SU-DHL-6 (cell line): ENCODE measurements around the gene PELI1.

Experiments used
- H2AFZ ChIP-seq: fragments of 200-600 bp; sonication (generic); 2 replicates; pipeline ENCODE4 v1.6.1; 2014; ENCODE audit warnings: low read depth, mild to moderate bottlenecking, moderate library complexity, mixed read lengths, antibody characterized with exemption, low read length; ENCODE audit not compliant: severe bottlenecking
- H3F3A ChIP-seq: fragments of 200-600 bp; shearing (Covaris generic); 2 replicates; pipeline ENCODE4 v1.6.0; 2016; ENCODE audit warnings: antibody characterized with exemption, mild to moderate bottlenecking; ENCODE audit not compliant: insufficient read depth
- H3K27ac ChIP-seq: fragments of 200-600 bp; sonication (generic); 2 replicates; pipeline ENCODE4 v1.5.1; 2016; ENCODE audit warnings: low read depth, mild to moderate bottlenecking, low read length, moderate library complexity, mixed read lengths
- H3K27me3 ChIP-seq: fragments of 200-600 bp; sonication (generic), shearing (Covaris generic); 2 replicates; pipeline ENCODE4 v1.6.0; 2014; ENCODE audit warnings: mild to moderate bottlenecking, low read length
- H3K36me3 ChIP-seq: fragments of 200-600 bp; sonication (generic); 2 replicates; pipeline ENCODE4 v1.6.1; 2014; ENCODE audit warnings: mild to moderate bottlenecking, low read length, mixed read lengths
- H3K4me2 ChIP-seq: fragments of 300-600, 200-600 bp; shearing (Covaris generic), sonication (generic); 2 replicates; pipeline ENCODE4 v1.6.0; 2014; ENCODE audit warnings: low read length, low read depth, mild to moderate bottlenecking; ENCODE audit not compliant: poor library complexity, severe bottlenecking
- H3K4me3 ChIP-seq: fragments of 200-600 bp; sonication (generic); 2 replicates; pipeline ENCODE4 v1.5.1; 2014; ENCODE audit warnings: antibody characterized with exemption, low read length, mild to moderate bottlenecking, mixed read lengths; ENCODE audit not compliant: insufficient read depth, poor library complexity, severe bottlenecking
- H3K79me2 ChIP-seq: fragments of 200-600 bp; sonication (generic); 2 replicates; pipeline ENCODE4 v1.6.1; 2014; ENCODE audit warnings: mild to moderate bottlenecking, low read length, moderate library complexity; ENCODE audit not compliant: insufficient read depth
- H3K9ac ChIP-seq: fragments of 200-600 bp; sonication (generic); 2 replicates; pipeline ENCODE4 v1.7.0; 2014; ENCODE audit warnings: mild to moderate bottlenecking, low read length
- H3K9me2 ChIP-seq: fragments of 200-600 bp; sonication (generic); replicated peaks from 2 replicates; pipeline ENCODE4 v1.6.1; 2014; ENCODE audit warnings: low read length; ENCODE audit not compliant: insufficient read depth
- H3K9me3 ChIP-seq: fragments of 200-600 bp; sonication (generic); 2 replicates; pipeline ENCODE4 v1.6.1; 2014; ENCODE audit warnings: low read length, mixed read lengths; ENCODE audit not compliant: insufficient read depth
- H4K20me1 ChIP-seq: fragments of 200-600 bp; sonication (generic); 2 replicates; pipeline ENCODE4 v1.6.1; 2014; ENCODE audit warnings: low read depth, mild to moderate bottlenecking, antibody characterized with exemption, low read length, moderate library complexity, mixed read lengths
- CTCF ChIP-seq: fragments of 200-600 bp; sonication (generic); IDR thresholded peaks from one replicate; pipeline ENCODE4 v1.5.1; 2017; ENCODE audit warnings: antibody characterized with exemption, mild to moderate bottlenecking, low read length, moderate library complexity; ENCODE audit not compliant: insufficient read depth, poor library complexity, severe bottlenecking
- EZH2phosphoT487 ChIP-seq: fragments of 200-600 bp; sonication (generic), shearing (Covaris generic); conservative IDR thresholded peaks from 2 replicates; pipeline ENCODE4 v1.6.1; 2018; ENCODE audit warnings: mild to moderate bottlenecking, antibody characterized with exemption, low read length, moderate library complexity, mixed read lengths

PELI1 gene

GRCh38 chr2:64054161-64054915, 89.9 kb downstream of the PELI1 start:
- Histone ChIP-seq H3K4me3 (no peak overlapping the region), H3F3A (peaks cover 34% of the 10 kb centered on the region; the same call in 1 of the 2 replicates), H3K36me3 (no peaks in the 10 kb centered on the region), H3K27ac (peak overlapping the region; percentile 85), H3K4me2 (peak overlapping the region; percentile 57), H4K20me1 (no peaks in the 10 kb centered on the region), H3K9me3 (no peaks in the 10 kb centered on the region), H3K9ac (peak overlapping the region; percentile 43), H3K79me2 (no peaks in the 10 kb centered on the region; the same call in 1 of the 2 replicates), H3K9me2 (no peaks in the 10 kb centered on the region), H3K27me3 (no peaks in the 10 kb centered on the region), H2AFZ (no peak overlapping the region)
- TF ChIP-seq CTCF, result no peak
- TF ChIP-seq EZH2phosphoT487, result no peak

- Histone ChIP-seq H3K79me2 (no peaks in the 10 kb centered on the region; the same call in 1 of the 2 replicates), H3F3A (peaks cover 28% of the 10 kb centered on the region; the same call in 1 of the 2 replicates), H2AFZ (peak overlapping the region; percentile 0), H3K4me3 (no peak overlapping the region), H3K9me2 (no peaks in the 10 kb centered on the region), H3K27me3 (no peaks in the 10 kb centered on the region), H3K9ac (peak overlapping the region; percentile 23), H3K36me3 (no peaks in the 10 kb centered on the region), H3K4me2 (peak overlapping the region; percentile 57), H3K9me3 (no peaks in the 10 kb centered on the region), H3K27ac (peak overlapping the region; percentile 85), H4K20me1 (no peaks in the 10 kb centered on the region)
- TF ChIP-seq CTCF (no peak), EZH2phosphoT487 (no peak)
Observed at GRCh38 chr2:64052463-64053241, 91.6 kb downstream of the PELI1 start.

- Histone ChIP-seq H4K20me1 (no peaks in the 10 kb centered on the region), H3K4me3 (no peak overlapping the region), H3F3A (peaks cover 25% of the 10 kb centered on the region; the same call in 1 of the 2 replicates), H3K9ac (peak overlapping the region; percentile 43), H3K79me2 (no peaks in the 10 kb centered on the region; the same call in 1 of the 2 replicates), H3K9me3 (no peaks in the 10 kb centered on the region), H3K9me2 (no peaks in the 10 kb centered on the region), H3K27ac (peak overlapping the region; percentile 67), H3K4me2 (peak overlapping the region; percentile 47), H2AFZ (peak overlapping the region; percentile 89), H3K27me3 (no peaks in the 10 kb centered on the region), H3K36me3 (no peaks in the 10 kb centered on the region)
- TF ChIP-seq EZH2phosphoT487 (no peak), CTCF (peak; percentile 96)
Observed at GRCh38 chr2:64049633-64050220, 94.5 kb downstream of the PELI1 start.
